Ovary (tissue), 9 donors: ENCODE measurements around the gene LEO1. TPM values are rescaled to one million over a fixed set of nuclear protein-coding genes. Genes with fewer than 3 reads are reported as not detected.

ENCODE experiments used
- DNase-seq, 5 donors: peaks; one replicate each; pipeline ENCODE4 v3.0.0-alpha.2; 2019 to 2020
- H3K27ac ChIP-seq, 2 donors: fragments of 200-600 bp; one replicate each; pipeline versions ENCODE4 v1.5.1 to v1.8.0; 2019 to 2022
- H3K27me3 ChIP-seq: fragments of 200-600 bp; one replicate; pipeline ENCODE4 v1.8.0; 2022
- H3K36me3 ChIP-seq: fragments of 200-600 bp; sonication (generic); one replicate; pipeline ENCODE4 v1.5.1; 2019
- H3K4me1 ChIP-seq: one replicate; pipeline ENCODE4 v1.8.1; 2013; ENCODE audit warnings: mild to moderate bottlenecking, moderate library complexity; ENCODE audit not compliant: insufficient read depth
- H3K4me3 ChIP-seq: fragments of 200-600 bp; sonication (generic); one replicate; pipeline ENCODE4 v1.5.1; 2017
- H3K9me3 ChIP-seq, 2 donors: fragments of 200-600 bp in 1 of 2; sonication (generic) in 1 of 2; one replicate each; pipeline versions ENCODE4 v1.5.1 to v1.8.1; 2013 to 2019; ENCODE audit warnings: mild to moderate bottlenecking in 1 of 2, moderate library complexity in 1 of 2
- CTCF ChIP-seq, 3 donors: fragments of 450-650 bp in 2 of 3; fragments of 200-600 bp in 1 of 3; IDR thresholded peaks; one replicate each; pipeline versions ENCODE4 v1.5.1 to v1.8.0; 2016 to 2022; ENCODE audit warnings: antibody characterized with exemption in 3 of 3, mild to moderate bottlenecking in 1 of 3
- EP300 ChIP-seq: sonication (generic); formaldehyde crosslinking; IDR thresholded peaks from one replicate; pipeline ENCODE4 v1.6.1; 2017; ENCODE audit warnings: antibody characterized with exemption
- POLR2A ChIP-seq: fragments of 450-650 bp; IDR thresholded peaks from one replicate; pipeline ENCODE4 v1.6.1; 2017; ENCODE audit warnings: antibody characterized with exemption, mild to moderate bottlenecking, moderate library complexity
- WGBS, 3 donors: extraction: QIAGEN DNeasy Blood & Tissue Kit in 1 of 3; methylation state at CpG; one replicate each; pipeline versions ENCODE4 v1.1.5 to v1.1.7; 2013 to 2017; 5-methylcytosine and 5-hydroxymethylcytosine counted together
- intact Hi-C, 4 donors: fragments of 100-400 bp; cut with DNase I; formaldehyde crosslinking; loops; one replicate each; pipeline versions ENCODE4 v1.11.0 to v1.15.1; 2022 to 2023
- polyA plus RNA-seq, 2 donors: library from polyadenylated mRNA; stranded (reverse); fragments of 200-250 nt in 1 of 2; fragments of 350-450 nt in 1 of 2; fragmentation: Illumina TruSeq in 1 of 2; extraction: RNeasy Lipid Tissue Mini Kit (QIAGEN cat#74804) in 1 of 2; gene quantifications; one replicate each; pipeline ENCODE4 v1.2.3, GENCODE V29; 2013 to 2014
- total RNA-seq, 7 donors: library from RNA; depleted of rRNA in 2 of 7; stranded (reverse); fragments of >200 nt in 2 of 7; fragmentation: NEBNext Ultra II Directional in 3 of 7; extraction: Animal tissue kit (Norgen Biotek cat#: 25700) in 3 of 7; gene quantifications; one replicate each; pipeline versions ENCODE4 v1.1.0 to v1.2.4, GENCODE V29; 2016 to 2023
- donor health status: DM: no; HTN: no; CAD: no; lungs with moderate emphysema.
- donor health status: DM: no; HTN: no; CAD: no.
- donor health status: Bipolar disorder and iron deficiency.
- donor health status: DM: yes; HTN: yes; CAD: no.
- donor health status: DM: no; HTN: no; CAD: no.
- donor health status: DM: yes; HTN: yes; CAD: no.

The LEO1 gene
- total and polyA plus RNA-seq, 9 donors = 6.8 to 22.5 (median 9.6) TPM

- no peak overlapping the region for H3K27ac ChIP-seq
- H3K36me3 ChIP-seq = no peaks in the 10 kb centered on the region
- TF ChIP-seq CTCF (IDR thresholded peaks at IDR 0.05) (no peak), POLR2A (no peak), EP300 (no peak)
- no peak for DNase-seq
- no peaks in the 10 kb centered on the region for H3K4me1 ChIP-seq
- no peaks in the 10 kb centered on the region for H3K9me3 ChIP-seq
- 94 to 97% (median 97%) methylated on average over 3 of the region's 3 CpGs for WGBS, 3 donors
- H3K4me3 ChIP-seq = no peak overlapping the region
- H3K27me3 ChIP-seq = no peaks in the 10 kb centered on the region
- intact Hi-C loops = no loop called here
Observed at GRCh38 chr15:51912528-51912927, 59.0 kb downstream of the LEO1 start.

- 86 to 91% (median 90%) methylated on average over 2 of the region's 2 CpGs for WGBS, 3 donors
- TF ChIP-seq POLR2A (no peak), EP300 (no peak)
- intact Hi-C loops = no loop called here
- no peak for DNase-seq
- H3K4me3 ChIP-seq = no peak overlapping the region
- no peak overlapping the region for H3K27ac ChIP-seq
- H3K27me3 ChIP-seq = no peaks in the 10 kb centered on the region
- H3K36me3 ChIP-seq = no peaks in the 10 kb centered on the region
- H3K9me3 ChIP-seq = no peaks in the 10 kb centered on the region
- no peaks in the 10 kb centered on the region for H3K4me1 ChIP-seq
Observed at GRCh38 chr15:51909584-51909983, 62.0 kb downstream of the LEO1 start.

GRCh38 chr15:51908316-51908715 lies 63.3 kb downstream of the LEO1 start:
- DNase-seq = no peak
- no peaks in the 10 kb centered on the region for H3K9me3 ChIP-seq
- H3K4me1 ChIP-seq = no peaks in the 10 kb centered on the region
- H3K36me3 ChIP-seq = no peaks in the 10 kb centered on the region
- WGBS, 3 donors = 92 to 97% (median 93%) methylated on average over 1 of the region's 1 CpG
- no peak overlapping the region for H3K27ac ChIP-seq
- intact Hi-C loops = no loop called here
- no peak overlapping the region for H3K4me3 ChIP-seq
- no peaks in the 10 kb centered on the region for H3K27me3 ChIP-seq
- TF ChIP-seq EP300 (no peak), CTCF (IDR thresholded peaks at IDR 0.05) (no peak), POLR2A (no peak)

- Histone ChIP-seq H3K27ac (no peak overlapping the region), H3K27me3 (no peaks in the 10 kb centered on the region), H3K36me3 (no peaks in the 10 kb centered on the region), H3K9me3 (no peaks in the 10 kb centered on the region), H3K4me3 (no peak overlapping the region), H3K4me1 (no peaks in the 10 kb centered on the region)
- 74 to 85% (median 78%) methylated on average over 8 of the region's 8 CpGs for WGBS, 3 donors
- intact Hi-C loops = no loop called here
- no peak for DNase-seq
- no peak for TF ChIP-seq EP300
- no peak for TF ChIP-seq CTCF (IDR thresholded peaks at IDR 0.05)
- TF ChIP-seq POLR2A = no peak
Observed at GRCh38 chr15:51907136-51907862, 64.3 kb downstream of the LEO1 start.

- TF ChIP-seq CTCF (IDR thresholded peaks at IDR 0.05) (no peak), POLR2A (no peak), EP300 (no peak)
- no peaks in the 10 kb centered on the region for H3K36me3 ChIP-seq
Observed at GRCh38 chr15:51904931-51905330, 66.6 kb downstream of the LEO1 start.

More at GRCh38 chr15:51904931-51905330, 66.6 kb downstream of the LEO1 start:
- Histone ChIP-seq H3K27me3 (no peaks in the 10 kb centered on the region), H3K4me3 (no peak overlapping the region), H3K9me3 (no peaks in the 10 kb centered on the region), H3K27ac (no peak overlapping the region), H3K4me1 (no peaks in the 10 kb centered on the region)
- DNase-seq = no peak
- 61 to 69% (median 67%) methylated on average over 4 of the region's 4 CpGs for WGBS, 3 donors
- intact Hi-C loops = no loop called here
